ENCODE measurements around the gene STRIP2. TPM values are rescaled to one million over a fixed set of nuclear protein-coding genes. Genes with fewer than 3 reads are reported as not detected.
"Not testable (repeated sequence)": the region's sequence is repeated elsewhere in the genome, so short reads cannot be mapped to it uniquely, and the experiment has no call there.

Gene STRIP2
- total RNA-seq, 1 donor from 2014 or later = 6.5 TPM

DNA sequence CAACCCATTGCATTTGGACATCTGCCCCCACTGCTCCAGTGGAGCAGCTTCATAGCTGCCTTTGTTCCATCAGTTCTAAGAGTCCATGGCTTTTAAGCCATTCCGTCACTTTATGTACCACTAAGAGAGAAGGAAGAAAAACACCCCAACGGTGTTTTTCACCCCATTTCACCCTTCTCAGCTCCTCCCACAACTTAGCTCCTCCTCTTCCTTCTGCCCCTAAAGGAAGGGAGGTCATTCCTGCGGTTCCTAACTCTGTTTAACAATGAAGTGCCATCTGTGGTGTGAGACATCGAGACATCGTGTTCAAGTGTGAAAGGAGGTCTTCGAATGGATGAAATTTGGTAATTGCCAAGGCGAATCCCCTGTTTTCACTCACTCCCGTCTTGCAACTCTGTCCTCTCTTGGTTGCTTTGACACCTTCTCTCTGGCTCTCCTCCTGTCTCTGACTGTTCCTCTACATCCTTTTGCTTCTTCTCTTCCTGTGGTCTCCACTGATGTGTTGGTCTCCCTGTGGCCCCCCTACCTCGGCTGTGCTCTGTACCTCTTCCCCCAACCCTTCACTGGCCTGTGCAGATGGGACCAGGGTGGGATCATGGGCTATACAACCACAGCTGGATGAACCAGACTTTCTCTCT, 91.1 kb downstream of the STRIP2 start:
- H3K9me3 Mint-ChIP-seq (ENCODE audit: low read depth) = no peaks in the 10 kb centered on the region
- H3K27me3 Mint-ChIP-seq = peaks cover 34% of the 10 kb centered on the region
- no peak overlapping the region for H3K4me3 Mint-ChIP-seq (ENCODE audit: low read depth)
- no peaks in the 10 kb centered on the region for H3K36me3 Mint-ChIP-seq (ENCODE audit: insufficient read depth)
- H3K27ac Mint-ChIP-seq = no peak overlapping the region
- TF ChIP-seq, protein P1, sequence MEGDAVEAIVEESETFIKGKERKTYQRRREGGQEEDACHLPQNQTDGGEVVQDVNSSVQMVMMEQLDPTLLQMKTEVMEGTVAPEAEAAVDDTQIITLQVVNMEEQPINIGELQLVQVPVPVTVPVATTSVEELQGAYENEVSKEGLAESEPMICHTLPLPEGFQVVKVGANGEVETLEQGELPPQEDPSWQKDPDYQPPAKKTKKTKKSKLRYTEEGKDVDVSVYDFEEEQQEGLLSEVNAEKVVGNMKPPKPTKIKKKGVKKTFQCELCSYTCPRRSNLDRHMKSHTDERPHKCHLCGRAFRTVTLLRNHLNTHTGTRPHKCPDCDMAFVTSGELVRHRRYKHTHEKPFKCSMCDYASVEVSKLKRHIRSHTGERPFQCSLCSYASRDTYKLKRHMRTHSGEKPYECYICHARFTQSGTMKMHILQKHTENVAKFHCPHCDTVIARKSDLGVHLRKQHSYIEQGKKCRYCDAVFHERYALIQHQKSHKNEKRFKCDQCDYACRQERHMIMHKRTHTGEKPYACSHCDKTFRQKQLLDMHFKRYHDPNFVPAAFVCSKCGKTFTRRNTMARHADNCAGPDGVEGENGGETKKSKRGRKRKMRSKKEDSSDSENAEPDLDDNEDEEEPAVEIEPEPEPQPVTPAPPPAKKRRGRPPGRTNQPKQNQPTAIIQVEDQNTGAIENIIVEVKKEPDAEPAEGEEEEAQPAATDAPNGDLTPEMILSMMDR (IDR thresholded peaks at IDR 0.05; ENCODE audit: unreplicated experiment) = no peak
- H3K4me1 Mint-ChIP-seq (ENCODE audit: low read depth) = no peaks in the 10 kb centered on the region
- no peak for DNase-seq (ENCODE audit: low spot score, unreplicated experiment)

DNA sequence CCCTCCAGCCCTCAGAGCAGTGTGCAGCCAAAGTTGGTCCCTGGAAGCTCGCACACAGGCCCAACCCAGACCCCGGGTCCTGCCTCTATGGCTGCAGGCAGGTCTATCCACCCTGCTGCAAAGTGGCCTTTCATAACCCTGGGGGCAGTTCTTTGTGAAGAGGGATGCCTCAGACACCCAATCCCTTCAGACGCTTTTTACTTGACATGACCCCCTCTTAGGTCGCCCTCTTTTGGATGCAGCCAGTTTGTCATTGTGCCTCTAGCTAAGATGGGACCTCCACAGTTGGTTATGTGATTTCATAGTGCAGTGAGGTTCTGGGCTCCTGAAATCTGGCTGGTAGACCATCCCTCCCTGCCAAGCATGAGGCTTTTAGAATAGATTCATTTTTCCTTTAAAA, 95.4 kb downstream of the STRIP2 start:
- no peak for DNase-seq (ENCODE audit: low spot score, unreplicated experiment)
- Mint-ChIP-seq H3K27me3 (peaks cover 15% of the 10 kb centered on the region), H3K4me1 (ENCODE audit: low read depth) (peaks cover 4% of the 10 kb centered on the region), H3K9me3 (ENCODE audit: low read depth) (no peaks in the 10 kb centered on the region), H3K27ac (no peak overlapping the region), H3K36me3 (ENCODE audit: insufficient read depth) (no peaks in the 10 kb centered on the region), H3K4me3 (ENCODE audit: low read depth) (no peak overlapping the region)
- TF ChIP-seq, protein P1 (IDR thresholded peaks at IDR 0.05; ENCODE audit: unreplicated experiment) = no peak

DNA sequence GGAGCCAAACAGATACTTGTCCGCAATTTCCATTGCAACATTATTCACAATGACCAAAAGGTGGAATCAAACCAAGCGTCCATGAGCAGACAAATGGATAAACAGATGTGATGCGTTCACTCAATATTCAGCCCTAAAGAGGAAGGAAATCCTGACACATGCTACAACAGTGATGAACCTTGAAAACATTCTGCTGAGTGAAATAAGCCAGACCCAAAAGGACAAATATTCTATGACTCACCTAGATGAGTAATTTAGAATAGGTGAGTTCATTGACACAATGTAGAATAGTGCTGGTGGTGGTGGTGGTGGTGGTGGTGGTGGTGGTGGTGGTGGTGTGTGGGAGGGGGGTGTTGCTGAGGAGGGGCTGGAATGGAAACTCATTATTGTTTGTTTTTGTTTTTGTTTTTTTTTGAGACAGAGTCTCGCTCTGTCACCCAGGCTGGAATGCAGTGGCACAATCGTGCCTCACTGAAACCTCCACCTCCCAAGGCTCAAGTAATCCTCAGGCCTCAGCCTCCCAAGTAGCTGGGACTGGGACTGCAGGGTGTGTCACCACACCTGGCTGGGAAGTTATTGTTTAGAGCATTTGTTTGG, 96.7 kb downstream of the STRIP2 start:
- no peaks in the 10 kb centered on the region for H3K36me3 Mint-ChIP-seq (ENCODE audit: insufficient read depth)
- no peak for DNase-seq (ENCODE audit: low spot score, unreplicated experiment)
- no peak overlapping the region for H3K4me3 Mint-ChIP-seq (ENCODE audit: low read depth)
- no peaks in the 10 kb centered on the region for H3K9me3 Mint-ChIP-seq (ENCODE audit: low read depth)
- H3K27me3 Mint-ChIP-seq = peaks cover 7% of the 10 kb centered on the region
- H3K4me1 Mint-ChIP-seq (ENCODE audit: low read depth) = peaks cover 4% of the 10 kb centered on the region
- H3K27ac Mint-ChIP-seq = no peak overlapping the region
- TF ChIP-seq, protein P1 (IDR thresholded peaks at IDR 0.05; ENCODE audit: unreplicated experiment) = no peak

DNA sequence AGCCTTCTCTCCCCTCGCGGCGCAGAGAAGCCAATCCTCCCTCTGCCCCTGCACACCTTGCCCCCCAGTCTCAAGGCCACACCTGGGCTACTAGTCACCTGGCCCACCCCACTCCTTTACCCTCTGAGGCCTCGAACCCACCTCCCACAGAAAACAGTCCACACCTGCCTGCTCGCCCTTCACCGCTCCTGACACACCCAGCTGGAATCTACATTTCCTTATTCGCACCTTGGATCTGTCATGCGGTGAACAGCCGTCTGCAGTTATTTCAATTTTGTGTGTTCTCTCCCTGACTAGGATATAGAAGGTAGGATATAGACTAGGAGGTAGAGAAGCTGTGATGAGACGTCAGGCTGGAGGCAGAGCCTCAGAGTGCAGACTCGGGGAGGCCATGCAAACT, 97.5 kb downstream of the STRIP2 start:
- H3K4me1 Mint-ChIP-seq (ENCODE audit: low read depth) = peaks cover 4% of the 10 kb centered on the region
- H3K36me3 Mint-ChIP-seq (ENCODE audit: insufficient read depth) = no peaks in the 10 kb centered on the region
- TF ChIP-seq, protein P1 (IDR thresholded peaks at IDR 0.05; ENCODE audit: unreplicated experiment) = no peak
- H3K4me3 Mint-ChIP-seq (ENCODE audit: low read depth) = no peak overlapping the region
- H3K27me3 Mint-ChIP-seq = peaks cover 7% of the 10 kb centered on the region
- no peak for DNase-seq (ENCODE audit: low spot score, unreplicated experiment)
- H3K9me3 Mint-ChIP-seq (ENCODE audit: low read depth) = no peaks in the 10 kb centered on the region
- H3K27ac Mint-ChIP-seq = no peak overlapping the region

DNA sequence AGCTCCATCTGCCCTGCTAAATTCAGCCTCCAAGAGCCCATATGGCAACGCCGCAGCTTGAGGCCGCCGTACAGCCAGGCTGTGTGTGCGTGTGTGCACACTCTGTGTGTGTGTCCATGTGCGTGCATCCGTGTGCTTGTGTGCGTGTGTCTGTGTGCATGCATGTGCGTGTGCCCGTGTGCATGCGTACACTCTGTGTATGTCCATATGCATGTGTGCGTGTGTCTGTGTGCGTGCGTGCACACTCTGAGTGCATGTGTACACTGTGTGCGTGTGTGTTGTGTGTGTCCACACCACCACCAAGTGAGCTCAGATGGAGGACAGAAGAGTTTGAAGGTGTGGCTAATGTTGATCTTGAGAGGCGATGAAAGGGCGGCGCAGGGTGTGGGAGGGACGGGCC, 98.1 kb downstream of the STRIP2 start:
- Mint-ChIP-seq H3K27me3 (peaks cover 7% of the 10 kb centered on the region), H3K9me3 (ENCODE audit: low read depth) (no peaks in the 10 kb centered on the region), H3K4me3 (ENCODE audit: low read depth) (no peak overlapping the region), H3K4me1 (ENCODE audit: low read depth) (peaks cover 4% of the 10 kb centered on the region), H3K36me3 (ENCODE audit: insufficient read depth) (no peaks in the 10 kb centered on the region), H3K27ac (no peak overlapping the region)
- TF ChIP-seq, protein P1 (IDR thresholded peaks at IDR 0.05; ENCODE audit: unreplicated experiment) = no peak
- DNase-seq (ENCODE audit: low spot score, unreplicated experiment) = no peak

DNA sequence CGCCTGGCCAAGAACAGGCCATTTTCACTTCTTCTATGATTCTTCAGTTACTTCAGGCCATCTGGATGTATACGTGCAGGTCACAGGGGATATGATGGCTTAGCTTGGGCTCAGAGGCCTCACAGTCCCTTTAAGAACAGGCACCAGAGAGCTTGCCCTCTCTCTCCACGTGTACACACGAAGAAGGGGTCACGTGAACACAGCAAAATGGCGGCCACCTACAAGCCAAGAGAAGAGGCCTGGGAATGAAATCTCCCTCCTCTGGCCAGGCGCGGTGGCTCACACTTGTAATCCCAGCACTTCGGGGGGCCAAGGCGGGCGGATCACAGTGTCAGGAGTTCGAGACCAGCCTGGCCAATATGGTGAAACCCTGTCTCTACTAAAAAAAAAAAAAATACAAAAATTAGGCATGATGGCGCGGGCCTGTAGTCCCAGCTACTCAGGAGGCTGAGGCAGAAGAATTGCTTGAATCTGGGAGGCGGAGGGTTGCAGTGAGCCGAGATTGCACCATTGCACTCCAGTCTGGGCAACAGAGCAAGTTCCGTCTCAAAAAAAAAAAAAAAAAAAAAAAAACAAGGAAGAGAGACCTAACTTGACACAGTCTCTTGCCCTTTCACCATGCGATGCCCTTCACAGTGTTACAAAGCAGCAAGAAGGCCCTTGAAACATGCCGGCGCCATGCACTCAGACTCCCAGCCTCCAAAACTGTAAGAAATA, 100.5 kb downstream of the STRIP2 start:
- not testable (repeated sequence) for H3K27me3 Mint-ChIP-seq; H3K4me1 Mint-ChIP-seq (ENCODE audit: low read depth); H3K4me3 Mint-ChIP-seq (ENCODE audit: low read depth); H3K27ac Mint-ChIP-seq; H3K36me3 Mint-ChIP-seq (ENCODE audit: insufficient read depth); DNase-seq (ENCODE audit: low spot score, unreplicated experiment); H3K9me3 Mint-ChIP-seq (ENCODE audit: low read depth)
